ENCODE measurements around the gene CTNNA3. TPM values are rescaled to one million over a fixed set of nuclear protein-coding genes. Genes with fewer than 3 reads are reported as not detected.

CTNNA3 gene
- total RNA-seq, 1 experiment from 2014 or later, result 0.85 TPM

DNA sequence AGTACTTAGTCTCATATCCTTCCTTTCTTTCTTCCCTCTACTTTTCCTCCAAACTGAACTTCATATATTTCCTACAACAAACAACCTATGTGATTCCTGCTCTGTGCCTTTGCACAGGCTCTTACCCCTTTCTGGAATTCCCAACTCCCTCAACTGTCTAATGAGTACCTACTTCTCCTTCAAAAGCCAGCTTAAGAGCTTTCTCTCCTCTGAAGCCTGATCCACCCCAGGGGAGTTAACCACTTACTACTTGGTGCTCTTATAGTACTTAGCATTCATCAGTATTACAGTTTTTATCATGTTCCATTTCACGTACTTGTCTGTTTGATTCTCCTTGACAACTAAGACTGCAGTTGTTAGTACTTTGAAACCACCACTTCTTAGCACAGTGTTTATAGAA, 524.0 kb downstream of the CTNNA3 start:
- DNase-seq (ENCODE audit: low read depth, low spot score), result no peak
- in situ Hi-C loops (cut with HindIII; ENCODE audit: low pct_unique_long_range_greater_than_20kb, low sequenced_read_pairs), result no loop called here
- no peak for ATAC-seq
- no peak overlapping the region for H3K4me3 ChIP-seq (ENCODE audit: low read depth in 2 of 2, low read length in 2 of 2)
- H3K36me3 ChIP-seq (ENCODE audit: control insufficient read depth, insufficient read depth, low read length), result no peaks in the 10 kb centered on the region
- intact Hi-C loops (cut with micrococcal nuclease; ENCODE audit: unreplicated experiment), result no loop called here
- no peak for TF ChIP-seq TCF7L2 (IDR thresholded peaks at IDR 0.05; ENCODE audit: low read depth, low read length)
- TF ChIP-seq POLR2AphosphoS5 (IDR thresholded peaks at IDR 0.05; ENCODE audit: low read depth, low read length), result no peak
- POLR2A ChIA-PET, result no interaction called here
- no TSS peak for BruUV-seq (replicated peaks)
- no peak overlapping the region for H3K27ac ChIP-seq (ENCODE audit: low read length)
- H3K27me3 ChIP-seq (ENCODE audit: control insufficient read depth, insufficient read depth, low read length), result no peaks in the 10 kb centered on the region
- H3K4me1 ChIP-seq (ENCODE audit: control insufficient read depth, insufficient read depth, low read length), result no peaks in the 10 kb centered on the region
- H3K9me3 ChIP-seq (ENCODE audit: control insufficient read depth, insufficient read depth, low read depth, low read length), result no peaks in the 10 kb centered on the region
- CTCF ChIA-PET, result no interaction called here

DNA sequence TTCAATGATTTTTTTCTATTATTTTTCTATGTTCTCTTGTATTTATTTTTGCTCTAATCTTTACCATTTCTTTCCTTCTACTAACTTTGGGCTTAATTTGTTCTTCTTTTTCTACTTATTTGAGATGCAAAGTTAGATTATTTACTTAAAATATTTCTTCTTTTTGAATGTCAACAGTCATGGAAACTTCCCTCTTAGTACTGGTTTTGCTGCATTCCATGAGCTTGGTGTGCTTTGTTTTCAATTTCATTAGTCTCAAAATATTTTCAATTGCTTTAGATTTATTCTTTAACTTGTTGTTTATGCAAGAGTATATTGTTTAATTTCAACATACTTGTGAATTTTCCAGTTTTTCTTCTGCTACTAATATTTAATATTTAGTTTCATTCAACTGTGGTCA, 539.8 kb downstream of the CTNNA3 start:
- Histone ChIP-seq H3K4me1 (ENCODE audit: control insufficient read depth, insufficient read depth, low read length) (no peaks in the 10 kb centered on the region), H3K4me3 (ENCODE audit: low read depth in 2 of 2, low read length in 2 of 2) (no peak overlapping the region), H3K27ac (ENCODE audit: low read length) (no peak overlapping the region), H3K27me3 (ENCODE audit: control insufficient read depth, insufficient read depth, low read length) (no peaks in the 10 kb centered on the region), H3K36me3 (ENCODE audit: control insufficient read depth, insufficient read depth, low read length) (no peaks in the 10 kb centered on the region), H3K9me3 (ENCODE audit: control insufficient read depth, insufficient read depth, low read depth, low read length) (no peaks in the 10 kb centered on the region; the same call in 1 of the 2 replicates)
- ATAC-seq (no peak), DNase-seq (ENCODE audit: low read depth, low spot score) (no peak)
- intact Hi-C loops (cut with micrococcal nuclease; ENCODE audit: unreplicated experiment) (no loop called here), in situ Hi-C loops (cut with HindIII; ENCODE audit: low pct_unique_long_range_greater_than_20kb, low sequenced_read_pairs) (no loop called here)
- POLR2A ChIA-PET, result no interaction called here
- TF ChIP-seq POLR2AphosphoS5 (IDR thresholded peaks at IDR 0.05; ENCODE audit: low read depth, low read length) (no peak), SIN3A (IDR thresholded peaks at IDR 0.05; ENCODE audit: borderline replicate concordance, insufficient read depth, low read depth, low read length) (no peak), TCF7L2 (IDR thresholded peaks at IDR 0.05; ENCODE audit: low read depth, low read length) (no peak)
- TF ChIP-seq, protein P1, sequence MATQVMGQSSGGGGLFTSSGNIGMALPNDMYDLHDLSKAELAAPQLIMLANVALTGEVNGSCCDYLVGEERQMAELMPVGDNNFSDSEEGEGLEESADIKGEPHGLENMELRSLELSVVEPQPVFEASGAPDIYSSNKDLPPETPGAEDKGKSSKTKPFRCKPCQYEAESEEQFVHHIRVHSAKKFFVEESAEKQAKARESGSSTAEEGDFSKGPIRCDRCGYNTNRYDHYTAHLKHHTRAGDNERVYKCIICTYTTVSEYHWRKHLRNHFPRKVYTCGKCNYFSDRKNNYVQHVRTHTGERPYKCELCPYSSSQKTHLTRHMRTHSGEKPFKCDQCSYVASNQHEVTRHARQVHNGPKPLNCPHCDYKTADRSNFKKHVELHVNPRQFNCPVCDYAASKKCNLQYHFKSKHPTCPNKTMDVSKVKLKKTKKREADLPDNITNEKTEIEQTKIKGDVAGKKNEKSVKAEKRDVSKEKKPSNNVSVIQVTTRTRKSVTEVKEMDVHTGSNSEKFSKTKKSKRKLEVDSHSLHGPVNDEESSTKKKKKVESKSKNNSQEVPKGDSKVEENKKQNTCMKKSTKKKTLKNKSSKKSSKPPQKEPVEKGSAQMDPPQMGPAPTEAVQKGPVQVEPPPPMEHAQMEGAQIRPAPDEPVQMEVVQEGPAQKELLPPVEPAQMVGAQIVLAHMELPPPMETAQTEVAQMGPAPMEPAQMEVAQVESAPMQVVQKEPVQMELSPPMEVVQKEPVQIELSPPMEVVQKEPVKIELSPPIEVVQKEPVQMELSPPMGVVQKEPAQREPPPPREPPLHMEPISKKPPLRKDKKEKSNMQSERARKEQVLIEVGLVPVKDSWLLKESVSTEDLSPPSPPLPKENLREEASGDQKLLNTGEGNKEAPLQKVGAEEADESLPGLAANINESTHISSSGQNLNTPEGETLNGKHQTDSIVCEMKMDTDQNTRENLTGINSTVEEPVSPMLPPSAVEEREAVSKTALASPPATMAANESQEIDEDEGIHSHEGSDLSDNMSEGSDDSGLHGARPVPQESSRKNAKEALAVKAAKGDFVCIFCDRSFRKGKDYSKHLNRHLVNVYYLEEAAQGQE (IDR thresholded peaks at IDR 0.05; ENCODE audit: insufficient read depth in 1 of 2, low read depth in 2 of 2, low read length in 1 of 2), result no peak
- TF ChIP-seq, protein P2, sequence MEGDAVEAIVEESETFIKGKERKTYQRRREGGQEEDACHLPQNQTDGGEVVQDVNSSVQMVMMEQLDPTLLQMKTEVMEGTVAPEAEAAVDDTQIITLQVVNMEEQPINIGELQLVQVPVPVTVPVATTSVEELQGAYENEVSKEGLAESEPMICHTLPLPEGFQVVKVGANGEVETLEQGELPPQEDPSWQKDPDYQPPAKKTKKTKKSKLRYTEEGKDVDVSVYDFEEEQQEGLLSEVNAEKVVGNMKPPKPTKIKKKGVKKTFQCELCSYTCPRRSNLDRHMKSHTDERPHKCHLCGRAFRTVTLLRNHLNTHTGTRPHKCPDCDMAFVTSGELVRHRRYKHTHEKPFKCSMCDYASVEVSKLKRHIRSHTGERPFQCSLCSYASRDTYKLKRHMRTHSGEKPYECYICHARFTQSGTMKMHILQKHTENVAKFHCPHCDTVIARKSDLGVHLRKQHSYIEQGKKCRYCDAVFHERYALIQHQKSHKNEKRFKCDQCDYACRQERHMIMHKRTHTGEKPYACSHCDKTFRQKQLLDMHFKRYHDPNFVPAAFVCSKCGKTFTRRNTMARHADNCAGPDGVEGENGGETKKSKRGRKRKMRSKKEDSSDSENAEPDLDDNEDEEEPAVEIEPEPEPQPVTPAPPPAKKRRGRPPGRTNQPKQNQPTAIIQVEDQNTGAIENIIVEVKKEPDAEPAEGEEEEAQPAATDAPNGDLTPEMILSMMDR (IDR thresholded peaks at IDR 0.05), result no peak
- CTCF ChIA-PET, result no interaction called here
- no TSS peak for BruUV-seq (replicated peaks)

DNA sequence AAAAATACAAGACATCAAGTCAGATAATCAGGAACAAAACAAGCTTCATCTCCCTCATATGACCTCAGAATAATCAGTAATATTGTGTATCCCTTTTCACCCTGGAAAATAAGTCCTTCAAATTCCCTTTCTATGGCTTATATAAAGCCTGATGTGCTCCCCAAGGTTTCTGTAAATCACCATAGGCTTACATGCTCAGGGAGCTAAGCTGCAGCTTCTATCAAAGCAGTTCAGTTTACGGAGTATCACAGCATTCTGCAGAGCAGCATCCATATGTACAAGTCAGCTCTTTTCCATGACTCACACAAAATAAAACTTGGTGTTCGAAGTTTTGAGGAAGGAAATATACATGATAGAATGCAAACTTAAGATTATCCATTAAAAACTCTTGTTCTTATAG, 544.5 kb downstream of the CTNNA3 start:
- in situ Hi-C loops (cut with HindIII; ENCODE audit: low pct_unique_long_range_greater_than_20kb, low sequenced_read_pairs), result no loop called here
- Histone ChIP-seq H3K27me3 (ENCODE audit: control insufficient read depth, insufficient read depth, low read length) (no peaks in the 10 kb centered on the region), H3K36me3 (ENCODE audit: control insufficient read depth, insufficient read depth, low read length) (no peaks in the 10 kb centered on the region), H3K9me3 (ENCODE audit: control insufficient read depth, insufficient read depth, low read depth, low read length) (no peaks in the 10 kb centered on the region; the same call in 1 of the 2 replicates), H3K4me3 (ENCODE audit: low read depth in 2 of 2, low read length in 2 of 2) (no peak overlapping the region), H3K27ac (ENCODE audit: low read length) (no peak overlapping the region), H3K4me1 (ENCODE audit: control insufficient read depth, insufficient read depth, low read length) (no peaks in the 10 kb centered on the region)
- no peak for TF ChIP-seq SIN3A (IDR thresholded peaks at IDR 0.05; ENCODE audit: borderline replicate concordance, insufficient read depth, low read depth, low read length)
- TF ChIP-seq, protein P2 (IDR thresholded peaks at IDR 0.05), result no peak
- no peak for TF ChIP-seq TCF7L2 (IDR thresholded peaks at IDR 0.05; ENCODE audit: low read depth, low read length)
- no peak for TF ChIP-seq POLR2AphosphoS5 (IDR thresholded peaks at IDR 0.05; ENCODE audit: low read depth, low read length)
- TF ChIP-seq, protein P1 (IDR thresholded peaks at IDR 0.05; ENCODE audit: insufficient read depth in 1 of 2, low read depth in 2 of 2, low read length in 1 of 2), result no peak
- ChIA-PET CTCF (no interaction called here), POLR2A (no interaction called here)
- BruUV-seq (replicated peaks), result no TSS peak
- no peak for ATAC-seq
- intact Hi-C loops (cut with micrococcal nuclease; ENCODE audit: unreplicated experiment), result no loop called here
- no peak for DNase-seq (ENCODE audit: low read depth, low spot score)
